NK-92 treated with Interleukin-12 subunit alpha and Interleukin-12 subunit beta, amount 100 ng/mL, for 24 hours (cell line): Measurements from ENCODE around the gene POTEH.
"Not testable (repeated sequence)": the region's sequence is repeated elsewhere in the genome, so short reads cannot be mapped to it uniquely, and the experiment has no call there.

Source experiments
- DNase-seq: peaks from one replicate; lab custom pipeline; 2025; lab: John Stamatoyannopoulos, UW

POTEH gene

DNA sequence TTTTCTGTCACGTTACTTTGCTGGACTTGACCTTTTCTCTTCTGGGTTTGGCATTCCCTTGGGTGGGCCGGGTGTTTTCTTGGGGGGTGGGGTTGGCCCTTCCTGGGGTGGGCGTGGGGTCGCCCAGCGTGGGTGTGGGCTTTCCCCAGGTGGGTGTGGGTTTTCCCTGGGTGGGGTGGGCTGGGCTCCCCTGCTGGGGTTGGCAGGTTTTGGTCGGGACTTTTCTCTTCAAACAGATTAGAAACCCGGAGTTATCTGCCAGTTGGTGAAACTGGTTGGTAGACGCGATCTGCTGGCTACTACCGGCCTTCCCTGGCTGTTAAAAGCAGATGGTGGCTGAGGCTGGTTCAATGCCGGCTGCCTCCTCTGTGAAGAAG, at the start of gene POTEH:
Gene POTEH (plus strand): TSS at position 278 of the 377 bp plus-strand sequence. CDS start 52 bp downstream, at position 330.
- DNase-seq = not testable (repeated sequence)

DNA sequence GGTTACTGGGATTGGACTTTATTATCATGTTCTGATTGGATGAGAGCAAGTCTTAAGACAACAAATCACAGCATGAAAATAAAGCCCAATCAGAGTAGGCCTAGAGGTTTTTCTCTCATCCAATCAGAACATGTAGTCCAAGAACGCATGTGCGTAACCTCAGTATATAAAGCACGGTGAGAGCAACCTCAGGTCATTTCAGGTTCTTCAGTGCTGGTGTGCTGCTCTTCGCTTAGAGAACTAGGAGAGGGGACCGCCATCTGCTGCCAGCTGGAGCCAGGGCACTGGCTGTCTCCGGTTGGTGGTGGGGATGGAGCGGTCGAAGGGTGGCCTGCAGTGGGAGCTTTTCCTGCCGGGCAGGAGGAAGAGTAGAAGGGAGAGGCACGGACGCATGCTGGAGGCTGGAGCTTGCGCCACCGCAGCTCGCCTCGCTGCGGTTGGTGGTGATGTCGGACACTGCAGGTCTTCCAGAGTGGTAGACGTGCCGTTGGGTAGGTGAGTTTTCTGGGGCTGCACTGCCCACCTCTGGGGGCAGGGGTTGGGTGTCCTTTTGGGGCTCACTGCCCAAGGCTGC, 47.5 kb upstream of the POTEH start:
- not testable (repeated sequence) for DNase-seq

DNA sequence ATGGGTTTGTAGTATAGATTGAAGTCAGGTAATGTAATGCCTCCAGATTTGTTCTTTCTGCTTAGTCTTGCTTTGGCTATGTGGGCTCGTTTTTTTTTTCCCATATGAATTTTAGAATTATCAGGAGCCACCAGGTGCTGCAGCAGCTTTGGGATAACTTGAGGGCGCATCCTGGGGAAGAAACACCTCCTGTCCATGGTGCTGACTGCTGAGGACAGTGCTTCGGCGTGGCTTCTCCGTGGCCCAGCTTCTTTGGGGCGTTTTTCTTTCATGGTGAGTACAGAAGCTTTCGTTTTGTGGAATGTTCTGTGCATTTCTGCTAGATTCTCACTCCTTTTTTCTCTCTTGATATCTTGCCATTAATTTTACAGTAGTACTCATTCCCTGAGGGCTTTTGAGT, 37.9 kb upstream of the POTEH start:
- not testable (repeated sequence) for DNase-seq

DNA sequence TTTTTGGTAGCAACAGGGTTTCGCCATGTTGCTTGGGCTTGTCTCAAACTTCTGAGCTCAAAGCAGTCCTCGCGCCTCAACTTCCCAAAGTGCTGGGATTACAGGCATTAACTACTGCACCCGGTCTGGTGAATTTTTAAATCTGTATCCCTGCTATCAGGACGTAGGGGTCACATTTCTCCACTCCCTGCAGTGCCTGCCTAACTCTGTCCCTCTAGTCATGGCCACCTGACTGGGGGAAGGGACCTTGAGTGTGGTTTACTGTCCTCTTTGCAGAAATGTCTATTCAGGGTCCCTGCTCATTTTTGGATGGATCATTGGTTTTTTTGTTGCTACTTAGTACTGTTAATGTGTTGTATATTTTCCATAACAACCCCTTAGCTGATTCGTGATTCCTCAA, 37.1 kb upstream of the POTEH start:
- not testable (repeated sequence) for DNase-seq

DNA sequence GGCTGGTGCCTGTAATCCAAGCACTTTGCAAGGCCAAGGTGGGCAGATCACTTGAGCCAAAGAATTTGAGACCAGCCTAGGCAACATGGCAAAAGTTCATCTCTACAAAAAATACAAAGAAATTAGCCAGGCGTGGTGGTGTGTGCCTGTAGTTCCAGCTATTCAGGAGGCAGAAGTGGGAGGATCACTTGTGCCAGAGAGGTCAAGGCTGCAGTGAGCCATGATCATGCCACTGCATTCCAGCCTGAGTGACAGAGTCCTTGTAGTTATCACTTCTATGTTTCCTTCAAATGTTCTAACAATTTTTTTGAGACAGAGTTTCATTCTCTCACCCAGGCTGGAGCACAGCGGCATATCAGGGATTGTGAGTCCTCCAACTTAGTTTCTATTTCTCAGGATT, 36.6 kb upstream of the POTEH start:
- DNase-seq = not testable (repeated sequence)

DNA sequence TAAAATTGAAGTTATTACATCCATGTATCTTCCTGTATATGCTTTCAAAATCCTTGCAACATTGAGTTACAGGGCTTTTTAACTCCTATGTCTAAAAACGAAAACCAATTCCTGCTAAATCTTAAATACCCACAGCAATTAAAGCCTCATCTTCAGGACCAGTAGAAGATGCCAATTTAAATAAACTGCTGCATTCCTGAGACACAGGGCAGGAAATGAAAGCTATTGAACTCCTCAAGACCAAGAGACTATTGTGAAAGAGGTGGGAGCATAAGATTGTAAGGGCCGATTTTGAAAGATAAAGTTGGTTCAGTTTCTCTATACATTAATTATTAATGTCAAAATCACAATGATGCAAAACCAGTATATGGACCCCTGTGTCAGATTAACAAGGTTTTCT, 28.7 kb upstream of the POTEH start:
- not testable (repeated sequence) for DNase-seq

DNA sequence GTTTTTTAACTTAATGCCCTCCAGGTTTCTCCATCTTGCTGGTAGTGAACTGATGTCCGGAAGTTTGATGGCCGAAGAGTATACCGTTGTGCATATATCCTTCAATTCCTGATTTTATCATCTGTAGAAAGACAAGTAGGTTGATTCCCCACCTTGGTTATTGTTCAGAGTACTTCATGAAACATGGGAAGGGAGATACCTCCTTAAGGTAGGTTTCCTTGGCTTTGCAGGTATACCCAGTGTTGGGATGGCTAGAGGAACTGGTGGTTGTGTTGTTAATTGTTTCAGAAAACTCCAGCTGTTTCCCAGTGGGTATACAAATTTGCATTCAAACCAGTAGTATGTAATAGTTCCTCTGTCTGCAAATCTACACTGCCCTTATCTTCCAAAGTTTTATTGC, 25.1 kb upstream of the POTEH start:
- not testable (repeated sequence) for DNase-seq

DNA sequence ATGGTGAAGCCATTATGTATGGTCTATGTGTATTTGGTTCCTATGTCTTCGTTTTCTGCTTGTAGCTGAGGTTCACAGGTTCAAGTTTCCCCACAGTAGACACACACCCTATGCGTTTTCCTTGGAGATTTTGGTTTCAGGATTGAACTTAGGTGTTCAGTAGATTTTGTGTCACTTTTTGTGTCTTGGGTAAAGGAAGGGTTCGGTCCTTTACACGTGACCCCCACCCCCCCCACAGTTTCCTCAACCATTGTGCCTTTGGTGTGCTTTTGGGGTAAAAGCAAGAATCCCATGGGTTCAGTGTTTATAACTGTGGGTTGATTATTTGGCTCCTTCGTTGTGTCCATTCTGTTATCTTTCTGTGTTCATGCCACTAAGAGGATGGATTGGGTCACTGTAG, 24.3 kb upstream of the POTEH start:
- not testable (repeated sequence) for DNase-seq

DNA sequence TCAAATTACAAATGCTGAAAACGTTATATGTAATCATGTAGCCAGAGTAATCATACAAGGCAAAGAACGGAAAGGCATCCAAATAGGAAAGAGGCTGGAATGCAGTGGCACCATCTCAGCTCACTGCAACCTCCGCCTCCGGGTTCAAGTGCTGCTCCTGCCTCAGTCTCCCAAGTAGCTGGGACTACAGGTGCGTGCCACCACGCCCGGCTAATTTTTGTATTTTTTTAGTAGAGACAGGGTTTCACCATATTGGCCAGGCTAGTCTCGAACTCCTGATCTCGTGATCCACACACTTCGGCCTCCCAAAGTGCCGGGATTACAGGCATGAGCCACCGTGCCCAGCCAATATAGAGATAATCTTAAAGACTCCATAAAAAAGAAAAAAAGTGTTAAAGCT, 20.4 kb upstream of the POTEH start:
- DNase-seq = not testable (repeated sequence)

DNA sequence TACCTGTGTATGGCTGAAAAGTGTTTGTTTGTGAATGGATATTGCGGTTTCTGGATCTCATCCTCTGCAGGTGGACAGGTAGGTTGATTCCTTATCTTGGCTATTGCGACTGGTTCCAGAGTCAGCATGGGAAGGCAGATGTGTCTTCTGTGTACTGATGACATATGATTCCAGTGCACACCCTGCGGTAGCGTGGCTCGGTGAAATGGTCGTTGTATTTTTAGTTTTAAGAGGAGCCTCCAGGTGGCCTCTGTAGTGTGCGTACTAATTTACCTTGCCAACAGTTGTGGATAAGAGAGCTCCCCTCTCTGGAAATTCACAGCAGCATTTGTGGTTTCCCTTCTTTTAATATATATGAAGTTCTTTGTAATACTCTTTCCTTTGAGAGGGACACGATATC, 10.1 kb upstream of the POTEH start:
- not testable (repeated sequence) for DNase-seq

DNA sequence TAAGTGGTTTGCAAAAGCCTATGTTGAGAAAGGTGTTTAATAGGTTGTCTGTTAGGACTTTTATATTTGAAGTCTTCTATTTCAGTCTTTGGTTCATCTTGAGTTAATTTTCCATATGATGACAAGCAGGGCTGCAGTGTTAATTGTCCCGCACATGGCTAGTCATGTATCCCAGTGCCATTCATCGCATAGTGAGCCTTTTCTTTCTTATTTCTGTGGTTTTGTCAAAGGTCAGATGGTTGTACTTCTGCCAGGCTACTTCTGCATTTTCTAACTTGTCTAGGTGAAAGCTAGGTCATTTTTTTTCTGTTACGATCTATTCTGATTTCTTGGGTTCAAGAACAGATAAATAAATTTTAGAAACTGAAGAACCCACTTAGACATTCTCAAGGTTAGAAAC, 5.7 kb upstream of the POTEH start:
- not testable (repeated sequence) for DNase-seq

DNA sequence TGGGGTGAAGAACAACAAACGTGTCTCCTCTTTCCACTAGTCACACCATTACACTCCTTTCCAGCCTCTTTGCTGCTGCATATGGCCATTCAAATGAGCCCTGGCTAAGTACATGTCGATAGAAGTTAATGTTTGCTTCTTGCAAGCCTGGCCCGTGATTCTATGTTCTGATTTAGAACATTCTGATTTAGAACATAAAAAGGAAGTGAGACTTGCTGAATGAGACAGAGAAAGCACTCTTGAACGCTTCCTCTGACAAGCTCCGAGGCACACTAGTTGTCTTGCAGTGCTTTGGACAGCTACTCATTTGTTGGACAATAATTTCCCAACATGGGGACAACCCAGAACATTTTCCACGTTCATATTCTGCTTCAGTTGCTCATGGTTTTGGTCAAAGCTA, 5.1 kb upstream of the POTEH start:
- not testable (repeated sequence) for DNase-seq

DNA sequence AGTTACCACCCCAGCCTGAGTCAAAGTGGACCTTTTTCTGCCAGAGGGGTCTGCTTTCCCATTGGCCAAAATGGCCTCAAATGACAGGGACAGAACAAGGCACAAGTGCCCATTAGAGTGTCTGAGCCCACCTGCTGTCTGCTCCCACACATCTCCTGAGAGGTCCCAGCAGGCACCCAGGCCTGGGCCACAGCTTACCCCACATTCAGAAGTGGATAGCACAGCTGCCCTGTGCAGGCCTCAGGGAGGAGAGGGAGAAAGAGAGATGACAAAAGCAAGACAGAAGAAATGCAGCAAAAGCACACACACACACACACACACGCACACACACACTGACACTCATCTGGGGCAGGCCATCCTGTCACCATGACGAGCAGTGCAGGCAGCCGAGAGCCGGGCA, 4.2 kb upstream of the POTEH start:
- not testable (repeated sequence) for DNase-seq

DNA sequence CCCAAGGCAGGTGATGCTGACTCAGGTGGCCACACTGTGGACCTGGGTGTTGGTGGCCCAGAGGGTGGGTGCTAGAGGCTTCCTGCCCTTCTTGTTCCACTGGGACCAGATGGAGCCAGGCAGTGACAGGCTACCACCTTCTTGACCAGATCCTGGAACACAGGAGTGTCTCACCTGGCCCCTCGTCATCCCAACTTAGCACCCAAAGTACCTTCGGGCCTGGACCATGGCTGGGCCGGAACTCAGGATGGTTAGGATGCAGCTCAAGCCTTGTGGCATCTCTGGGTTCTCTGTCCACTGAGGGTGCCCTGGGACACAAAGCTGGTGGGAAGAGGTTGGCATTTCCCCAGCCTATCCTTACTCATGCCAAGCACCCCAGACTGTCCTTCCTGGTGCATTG, 2.7 kb upstream of the POTEH start:
- not testable (repeated sequence) for DNase-seq

DNA sequence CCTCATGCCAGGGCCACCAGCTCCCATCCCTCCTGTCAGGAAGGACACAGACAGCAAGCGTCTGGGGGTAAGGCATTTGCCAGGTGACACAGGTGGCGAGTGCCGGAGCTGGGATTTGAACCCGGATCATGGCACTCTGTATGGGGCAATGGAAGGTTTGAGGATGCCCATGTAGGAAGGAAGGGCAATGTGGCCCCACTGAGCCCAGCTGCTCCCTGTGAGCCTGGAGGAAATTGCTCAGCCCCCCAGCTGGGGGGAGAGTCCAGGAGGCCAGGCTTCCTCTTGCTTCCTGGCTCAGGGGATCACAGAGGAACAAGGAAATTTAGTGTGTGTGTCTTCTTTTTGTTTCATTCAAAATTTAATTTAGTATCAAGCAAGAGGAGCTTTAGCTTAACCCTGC, 2.1 kb upstream of the POTEH start:
- not testable (repeated sequence) for DNase-seq

DNA sequence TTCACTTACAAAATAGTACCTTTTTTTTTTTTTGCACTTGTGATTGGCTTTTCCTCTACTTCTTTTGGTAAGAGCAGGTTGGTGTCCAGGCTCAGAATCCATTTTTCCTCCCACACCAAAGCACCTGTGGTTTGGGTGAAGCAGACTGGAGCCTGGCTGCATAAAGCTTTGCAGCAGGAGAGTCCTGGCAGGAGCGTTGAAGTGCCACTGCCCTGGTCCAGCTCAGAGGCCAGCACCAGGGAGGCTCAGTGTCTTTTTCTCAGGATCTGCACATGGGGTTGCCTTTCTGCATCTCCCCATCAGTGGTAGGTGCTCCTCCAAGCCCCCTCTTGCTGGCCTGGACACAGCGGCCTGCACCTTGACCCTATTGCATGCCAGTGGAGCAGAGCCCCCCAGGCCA, 1.7 kb upstream of the POTEH start:
- DNase-seq = not testable (repeated sequence)

DNA sequence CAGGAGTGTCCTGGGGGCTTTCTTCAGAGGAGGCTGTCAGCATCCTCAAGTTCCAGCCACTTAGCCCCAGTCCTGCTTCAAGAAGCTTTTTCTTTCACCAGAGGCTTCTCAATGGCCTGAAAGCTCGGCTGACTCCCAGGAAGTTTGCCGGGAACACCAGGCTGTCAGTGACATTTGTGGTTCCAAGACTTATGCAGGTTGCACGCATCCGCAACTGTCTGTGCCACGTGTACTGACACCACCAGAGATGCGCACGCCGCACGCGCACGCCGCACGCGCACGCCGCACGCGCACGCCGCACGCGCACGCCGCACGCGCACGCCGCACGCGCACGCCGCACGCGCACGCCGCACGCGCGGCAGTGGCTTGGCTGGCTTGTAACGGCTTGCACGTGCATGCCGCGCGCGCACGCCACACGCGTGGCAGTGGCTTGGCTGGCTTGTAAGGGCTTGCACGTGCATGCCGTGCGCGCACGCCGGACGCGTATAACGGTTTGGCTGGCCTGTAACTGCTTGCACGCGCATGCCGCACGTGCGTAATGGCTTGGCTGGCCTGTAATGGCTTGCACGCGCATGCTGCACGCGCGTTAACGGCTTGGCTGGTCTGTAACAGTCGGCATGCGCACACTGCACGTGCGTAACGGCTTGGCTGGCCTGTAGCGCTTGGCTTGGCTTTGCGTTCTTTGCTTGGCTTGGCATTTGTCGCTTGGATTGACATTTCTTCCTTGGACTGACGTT, 646 bp upstream of the POTEH start:
- DNase-seq = not testable (repeated sequence)

DNA sequence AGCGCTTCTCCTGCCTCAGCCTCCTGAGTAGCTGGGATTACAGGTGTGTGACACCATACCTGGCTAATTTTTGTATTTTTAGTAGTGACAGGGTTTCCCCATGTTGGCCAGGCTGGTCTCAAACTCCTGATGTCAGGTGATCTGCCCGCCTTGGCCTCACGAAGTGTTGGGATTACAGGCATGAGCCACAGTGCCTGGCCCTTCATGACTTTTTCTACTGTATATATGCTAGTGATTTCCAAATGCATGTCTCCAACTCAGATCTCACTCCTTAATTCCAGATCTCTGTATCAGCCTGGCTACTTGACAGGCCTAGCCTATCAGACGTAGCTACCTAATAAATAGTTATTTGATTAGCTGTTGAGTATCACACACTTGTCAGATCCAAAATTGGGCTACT, 23.8 kb downstream of the POTEH start:
- DNase-seq = not testable (repeated sequence)

DNA sequence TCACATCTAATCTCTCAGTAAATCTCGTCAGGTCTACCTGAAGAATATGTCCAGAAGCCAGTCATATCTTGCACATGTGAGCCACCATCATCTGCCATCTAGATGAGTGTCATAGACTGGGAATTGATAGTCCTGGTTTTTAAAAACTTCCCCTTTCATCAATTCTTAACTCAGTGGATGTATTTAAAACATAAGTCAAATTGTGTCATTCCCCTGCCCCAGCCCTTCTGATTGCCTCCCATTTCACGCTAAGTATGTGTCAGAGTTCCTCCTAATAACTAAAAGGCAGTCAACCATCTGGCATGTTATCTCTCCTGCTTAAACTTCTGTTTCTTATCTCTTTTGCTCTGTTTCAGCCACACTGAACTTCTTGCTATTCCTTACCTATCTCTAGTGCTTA, 24.3 kb downstream of the POTEH start:
- not testable (repeated sequence) for DNase-seq

DNA sequence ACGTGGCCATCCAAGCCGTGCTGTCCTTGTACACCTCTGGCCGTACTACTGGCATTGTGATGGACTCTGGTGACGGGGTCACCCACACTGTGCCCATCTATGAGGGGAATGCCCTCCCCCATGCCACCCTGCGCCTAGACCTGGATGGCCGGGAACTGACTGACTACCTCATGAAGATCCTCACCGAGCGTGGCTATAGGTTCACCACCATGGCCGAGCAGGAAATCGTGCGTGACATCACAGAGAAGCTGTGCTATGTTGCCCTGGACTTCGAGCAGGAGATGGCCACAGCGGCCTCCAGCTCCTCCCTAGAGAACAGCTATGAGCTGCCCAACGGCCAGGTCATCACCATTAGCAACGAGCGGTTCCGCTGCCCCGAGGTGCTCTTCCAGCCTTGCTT, 32.1 kb downstream of the POTEH start:
- not testable (repeated sequence) for DNase-seq

DNA sequence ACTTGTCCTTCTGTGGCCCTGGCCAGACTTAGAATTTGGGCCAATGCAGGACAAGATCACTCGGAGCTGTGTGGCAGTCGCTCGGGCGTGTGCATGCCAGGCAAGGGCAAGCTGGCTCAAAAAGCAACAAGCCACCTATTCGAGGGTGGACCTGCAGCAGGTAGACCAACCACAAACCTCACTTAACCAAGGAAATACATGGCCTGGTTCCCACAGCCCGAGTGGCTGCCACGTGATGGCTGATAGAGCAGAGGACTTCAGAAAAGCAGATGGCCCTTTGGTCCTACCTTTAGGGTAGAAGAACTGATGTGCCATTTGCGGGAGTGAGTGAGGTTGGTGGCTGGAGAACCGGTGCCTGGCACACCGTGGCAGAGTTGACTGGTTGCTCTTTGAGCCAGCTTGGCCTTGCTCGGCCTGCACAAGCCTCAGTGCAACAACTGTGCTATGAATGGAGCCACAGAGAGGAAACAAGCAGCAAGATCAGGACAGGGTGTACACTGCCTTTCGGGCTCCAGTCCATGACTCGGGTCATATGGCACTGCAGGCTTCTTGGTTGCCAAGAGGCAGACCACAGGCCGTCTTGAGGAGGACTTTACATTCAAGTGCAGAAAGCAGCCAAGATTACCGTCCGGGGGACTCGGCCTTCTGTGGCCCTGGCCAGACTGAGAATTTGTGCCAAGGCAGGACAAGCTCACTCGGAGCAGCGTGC, 39.5 kb downstream of the POTEH start:
- DNase-seq = not testable (repeated sequence)

DNA sequence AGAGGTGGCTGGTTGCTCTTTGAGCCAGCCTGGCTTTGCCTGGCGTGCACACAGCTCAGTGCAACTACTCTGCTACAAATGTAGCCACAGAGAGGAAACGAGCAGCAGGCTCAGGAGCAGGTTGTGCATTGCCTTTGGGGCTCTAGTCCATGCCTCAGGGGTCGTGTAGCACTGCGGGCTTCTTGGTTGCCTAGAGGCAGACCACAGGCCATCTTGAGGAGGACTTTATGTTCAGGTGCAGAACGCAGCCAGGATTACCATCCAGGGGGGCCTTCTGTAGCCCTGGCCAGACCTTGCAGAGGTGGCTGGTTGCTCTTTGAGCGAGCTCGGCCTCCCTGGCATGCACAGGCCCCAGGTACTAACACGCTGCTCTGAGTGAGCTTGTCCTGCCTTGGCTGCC, 41.2 kb downstream of the POTEH start:
- DNase-seq = not testable (repeated sequence)

DNA sequence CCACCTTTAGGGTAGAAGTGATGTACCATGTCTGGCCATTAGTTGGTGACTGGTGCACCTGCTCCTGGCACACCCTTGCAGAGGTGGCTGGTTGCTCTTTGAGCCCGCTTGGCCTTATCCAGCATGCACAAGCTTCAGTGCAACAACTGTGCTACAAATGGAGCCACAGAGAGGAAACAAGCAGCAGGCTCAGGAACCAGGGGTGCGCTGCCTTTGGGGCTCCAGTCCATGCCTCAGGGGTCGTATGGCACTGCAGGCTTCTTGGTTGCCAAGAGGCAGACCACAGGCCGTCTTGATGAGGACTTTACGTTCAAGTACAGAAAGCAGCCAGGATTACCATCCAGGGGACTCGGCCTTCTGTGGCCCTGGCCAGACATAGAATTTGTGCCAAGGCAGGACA, 44.6 kb downstream of the POTEH start:
- not testable (repeated sequence) for DNase-seq
